ENCODE measurements around the gene NDUFS1. TPM values are rescaled to one million over a fixed set of nuclear protein-coding genes. Genes with fewer than 3 reads are reported as not detected.
"Not testable (repeated sequence)": the region's sequence is repeated elsewhere in the genome, so short reads cannot be mapped to it uniquely, and the experiment has no call there.

Gene NDUFS1
- total and polyA plus RNA-seq, 5 donors from 2014 or later: 33.9 to 51.5 (median 41.4) TPM

DNA sequence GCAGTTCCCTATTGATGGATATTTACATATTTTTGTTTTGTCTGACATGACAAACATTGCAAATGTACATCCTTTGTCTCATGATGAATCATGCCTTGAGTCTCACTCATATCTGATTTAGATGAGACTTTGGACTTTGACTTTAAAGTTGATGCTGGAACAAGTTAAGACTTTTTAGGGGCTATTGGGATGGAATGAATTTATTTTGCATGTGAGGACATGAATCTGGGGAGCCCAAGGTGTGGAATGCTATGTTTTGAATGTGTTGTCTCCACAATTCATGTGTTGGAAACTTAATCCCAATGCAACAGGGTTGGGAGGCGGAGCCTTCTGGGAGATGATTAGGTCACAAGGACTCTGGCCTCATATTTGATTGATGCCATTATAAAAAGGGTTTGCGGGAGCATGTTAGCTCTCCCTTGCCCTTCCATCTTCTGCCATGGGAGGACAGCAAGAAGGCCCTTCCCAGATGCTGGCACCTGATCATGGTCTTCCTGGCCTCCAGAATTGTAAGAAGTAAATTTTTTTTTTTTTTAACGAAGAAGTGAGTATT, 44.1 kb downstream of the NDUFS1 start:
- H3K9me3 ChIP-seq (ENCODE audit: control insufficient read depth in 2 of 2, low read length in 2 of 2): peaks cover 0 to 2% of the 10 kb centered on the region in 2 experiments
- DNase-seq (no peak), ATAC-seq (ENCODE audit: low read depth in 2 of 2) (no peak)
- H3K27ac Mint-ChIP-seq: no peak overlapping the region
- H3K4me1 ChIP-seq (ENCODE audit: control insufficient read depth, insufficient read depth, low read length, poor library complexity, severe bottlenecking): no peaks in the 10 kb centered on the region
- peaks cover 4% of the 10 kb centered on the region for H3K36me3 ChIP-seq (ENCODE audit: control insufficient read depth, insufficient read depth, low read length)
- no peaks in the 10 kb centered on the region for H3K27me3 ChIP-seq (ENCODE audit: control insufficient read depth, insufficient read depth, low read length)
- H3K4me1 Mint-ChIP-seq: no peaks in the 10 kb centered on the region
- H3K9me3 Mint-ChIP-seq: peaks cover 0 to 6% (median 2%) of the 10 kb centered on the region in 7 donors
- no peaks in the 10 kb centered on the region for H3K27me3 Mint-ChIP-seq
- H3K4me3 Mint-ChIP-seq: no peak overlapping the region
- peaks cover 26% of the 10 kb centered on the region for H3K36me3 Mint-ChIP-seq
- H3K27ac ChIP-seq (ENCODE audit: insufficient read depth, low read length, poor library complexity, severe bottlenecking): no peak overlapping the region
- H3K4me3 ChIP-seq (ENCODE audit: low read depth, low read length): no peak overlapping the region

DNA sequence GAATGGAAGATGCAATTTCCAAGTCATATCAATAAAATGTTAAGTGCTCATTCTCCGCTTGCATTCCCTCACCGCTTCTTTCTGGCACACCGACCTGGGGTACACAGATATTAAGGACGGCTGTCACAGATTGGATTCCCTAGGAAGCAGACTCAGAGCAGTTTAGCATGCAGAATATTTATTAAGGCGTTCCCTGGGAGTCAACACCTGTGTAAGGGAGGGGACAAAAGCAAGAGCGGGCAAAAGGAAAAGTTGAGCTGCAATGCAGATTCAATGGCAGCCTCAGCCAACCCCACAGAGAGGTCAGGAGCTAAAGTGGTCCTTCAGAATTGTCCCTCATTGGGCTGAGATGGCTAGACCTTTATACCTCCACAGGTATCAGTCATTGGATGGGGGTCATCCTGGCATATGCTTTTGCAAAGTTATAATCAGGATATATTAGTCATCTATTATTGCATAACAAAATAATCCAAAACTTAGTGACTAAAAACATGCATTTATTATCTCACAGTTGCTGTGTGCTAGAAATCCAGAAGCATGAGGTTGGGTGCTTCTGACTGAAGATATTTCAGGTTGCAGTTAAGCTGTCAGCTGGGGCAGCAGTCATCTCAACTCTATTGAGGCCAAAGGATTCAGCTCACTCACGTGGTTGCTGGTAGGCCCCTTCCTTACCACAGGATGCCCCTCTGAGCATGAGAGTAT, 46.2 kb downstream of the NDUFS1 start:
- no peak for DNase-seq
- Mint-ChIP-seq H3K27ac (peak overlapping the region in 1 of 3 donors; percentile 9), H3K9me3 (peaks cover 0 to 3% (median 0%) of the 10 kb centered on the region in 7 donors), H3K4me1 (peaks cover 0 to 2% (median 0%) of the 10 kb centered on the region in 4 donors), H3K27me3 (no peaks in the 10 kb centered on the region), H3K4me3 (no peak overlapping the region), H3K36me3 (peaks cover 23% of the 10 kb centered on the region)
- no peak overlapping the region for H3K27ac ChIP-seq (ENCODE audit: insufficient read depth, low read length, poor library complexity, severe bottlenecking)
- ATAC-seq (ENCODE audit: low read depth in 2 of 2): no peak
- no peak overlapping the region for H3K4me3 ChIP-seq (ENCODE audit: low read depth, low read length)
- no peaks in the 10 kb centered on the region for H3K9me3 ChIP-seq (ENCODE audit: control insufficient read depth in 2 of 2, low read length in 2 of 2)
- H3K27me3 ChIP-seq (ENCODE audit: control insufficient read depth, insufficient read depth, low read length): no peaks in the 10 kb centered on the region
- H3K36me3 ChIP-seq (ENCODE audit: control insufficient read depth, insufficient read depth, low read length): no peaks in the 10 kb centered on the region
- H3K4me1 ChIP-seq (ENCODE audit: control insufficient read depth, insufficient read depth, low read length, poor library complexity, severe bottlenecking): no peaks in the 10 kb centered on the region

DNA sequence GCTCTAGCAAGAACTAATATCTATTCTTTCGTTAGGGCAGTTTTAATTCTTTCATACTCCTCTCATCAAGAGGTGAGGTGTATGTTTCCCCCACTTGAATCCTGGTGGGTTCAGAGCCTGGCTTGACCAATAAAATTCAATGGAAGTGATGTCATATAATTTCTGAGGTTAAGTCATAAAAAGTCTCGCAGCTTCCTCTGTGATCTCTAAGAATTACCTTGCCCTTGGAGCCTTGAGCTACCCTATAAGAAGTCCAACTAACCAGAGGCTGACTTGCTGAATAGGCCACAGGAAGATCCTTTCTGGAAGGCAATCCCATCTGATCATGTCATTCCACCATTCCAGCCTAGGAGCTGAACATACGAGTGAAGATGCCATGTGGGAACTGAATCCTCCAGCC, 47.1 kb downstream of the NDUFS1 start:
- H3K27me3 ChIP-seq (ENCODE audit: control insufficient read depth, insufficient read depth, low read length): no peaks in the 10 kb centered on the region
- ATAC-seq (ENCODE audit: low read depth in 2 of 2) (no peak), DNase-seq (no peak)
- no peak overlapping the region for H3K27ac ChIP-seq (ENCODE audit: insufficient read depth, low read length, poor library complexity, severe bottlenecking)
- no peaks in the 10 kb centered on the region for H3K27me3 Mint-ChIP-seq
- peaks cover 0 to 2% (median 0%) of the 10 kb centered on the region in 4 donors for H3K4me1 Mint-ChIP-seq
- H3K4me1 ChIP-seq (ENCODE audit: control insufficient read depth, insufficient read depth, low read length, poor library complexity, severe bottlenecking): no peaks in the 10 kb centered on the region
- H3K9me3 Mint-ChIP-seq: peaks cover 0 to 3% (median 0%) of the 10 kb centered on the region in 7 donors
- H3K9me3 ChIP-seq (ENCODE audit: control insufficient read depth in 2 of 2, low read length in 2 of 2): no peaks in the 10 kb centered on the region
- H3K4me3 ChIP-seq (ENCODE audit: low read depth, low read length): no peak overlapping the region
- H3K36me3 ChIP-seq (ENCODE audit: control insufficient read depth, insufficient read depth, low read length): no peaks in the 10 kb centered on the region
- no peak overlapping the region for H3K4me3 Mint-ChIP-seq
- no peak overlapping the region for H3K27ac Mint-ChIP-seq
- peaks cover 23% of the 10 kb centered on the region for H3K36me3 Mint-ChIP-seq

DNA sequence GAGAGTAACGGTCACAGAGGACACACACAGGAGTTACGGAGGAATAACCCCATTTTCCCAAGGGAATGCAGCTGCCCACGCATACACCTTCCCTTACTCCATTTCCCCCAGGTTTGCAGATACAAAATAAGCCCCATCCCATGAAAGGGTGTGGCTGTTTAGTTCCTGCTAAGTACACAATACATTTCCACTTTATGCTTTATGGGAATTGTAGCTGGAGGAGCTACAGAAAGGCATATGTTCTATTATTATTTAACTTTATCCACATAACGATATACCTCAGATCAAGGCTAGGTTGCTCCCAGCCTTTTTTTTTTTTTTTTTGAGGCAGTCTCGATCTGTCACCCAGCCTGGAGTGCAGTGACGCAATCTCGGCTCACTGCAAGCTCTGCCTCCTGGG, 50.5 kb downstream of the NDUFS1 start:
- Histone ChIP-seq H3K9me3 (ENCODE audit: control insufficient read depth in 2 of 2, low read length in 2 of 2) (no peaks in the 10 kb centered on the region), H3K4me1 (ENCODE audit: control insufficient read depth, insufficient read depth, low read length, poor library complexity, severe bottlenecking) (no peaks in the 10 kb centered on the region), H3K27me3 (ENCODE audit: control insufficient read depth, insufficient read depth, low read length) (no peaks in the 10 kb centered on the region), H3K27ac (ENCODE audit: insufficient read depth, low read length, poor library complexity, severe bottlenecking) (no peak overlapping the region), H3K36me3 (ENCODE audit: control insufficient read depth, insufficient read depth, low read length) (no peaks in the 10 kb centered on the region), H3K4me3 (ENCODE audit: low read depth, low read length) (no peak overlapping the region)
- Mint-ChIP-seq H3K27ac (no peak overlapping the region), H3K27me3 (no peaks in the 10 kb centered on the region), H3K4me3 (no peak overlapping the region), H3K36me3 (peaks cover 9% of the 10 kb centered on the region), H3K9me3 (peaks cover 0 to 3% (median 0%) of the 10 kb centered on the region in 7 donors), H3K4me1 (peaks cover 0 to 2% (median 0%) of the 10 kb centered on the region in 4 donors)
- ATAC-seq (ENCODE audit: low read depth in 2 of 2) (no peak), DNase-seq (no peak)

DNA sequence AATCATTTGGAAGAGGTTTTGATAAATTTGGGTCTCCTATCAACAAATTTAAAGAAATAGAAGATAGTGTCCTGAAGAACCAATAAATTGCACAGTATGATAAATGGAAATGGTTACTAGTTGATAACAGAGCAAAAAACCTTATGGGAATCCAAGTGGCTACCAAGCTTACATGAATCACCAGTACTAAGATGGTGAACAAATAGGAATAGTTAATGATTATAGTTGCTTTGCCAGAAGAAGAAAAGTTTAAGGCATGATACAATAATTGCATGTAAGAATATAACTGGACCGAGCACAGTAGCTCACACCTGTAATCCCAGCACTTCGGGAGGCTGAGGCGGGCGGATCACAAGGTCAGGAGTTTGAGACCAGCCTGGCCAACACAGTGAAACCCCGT, 53.7 kb downstream of the NDUFS1 start:
- Mint-ChIP-seq H3K4me1 (peaks cover 0 to 2% (median 0%) of the 10 kb centered on the region in 4 donors), H3K4me3 (no peak overlapping the region), H3K36me3 (no peaks in the 10 kb centered on the region), H3K9me3 (no peaks in the 10 kb centered on the region), H3K27me3 (no peaks in the 10 kb centered on the region), H3K27ac (no peak overlapping the region)
- Histone ChIP-seq H3K27me3 (ENCODE audit: control insufficient read depth, insufficient read depth, low read length) (no peaks in the 10 kb centered on the region), H3K27ac (ENCODE audit: insufficient read depth, low read length, poor library complexity, severe bottlenecking) (no peak overlapping the region), H3K4me1 (ENCODE audit: control insufficient read depth, insufficient read depth, low read length, poor library complexity, severe bottlenecking) (no peaks in the 10 kb centered on the region), H3K9me3 (ENCODE audit: control insufficient read depth in 2 of 2, low read length in 2 of 2) (no peaks in the 10 kb centered on the region), H3K4me3 (ENCODE audit: low read depth, low read length) (no peak overlapping the region), H3K36me3 (ENCODE audit: control insufficient read depth, insufficient read depth, low read length) (no peaks in the 10 kb centered on the region)
- DNase-seq (no peak), ATAC-seq (ENCODE audit: low read depth in 2 of 2) (no peak)

DNA sequence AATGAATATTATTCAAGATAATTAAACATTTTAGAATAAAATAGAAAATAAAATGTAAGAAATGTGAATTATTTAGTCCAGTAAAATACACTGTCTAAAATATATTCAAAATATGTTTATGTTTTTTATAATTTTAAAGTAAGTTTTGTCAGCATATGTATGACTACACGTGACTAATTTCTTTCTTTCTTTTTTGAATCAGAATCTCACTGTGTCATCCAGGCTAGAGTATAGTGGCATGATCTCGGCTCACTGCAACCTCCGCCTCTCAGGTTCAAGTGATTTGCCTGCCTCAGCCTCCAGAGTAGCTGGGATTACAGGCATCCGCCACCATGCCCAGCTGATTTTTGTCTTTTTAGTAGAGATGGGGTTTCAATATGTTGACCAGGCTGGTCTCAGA, 54.2 kb downstream of the NDUFS1 start:
- H3K36me3 ChIP-seq (ENCODE audit: control insufficient read depth, insufficient read depth, low read length): no peaks in the 10 kb centered on the region
- H3K27ac ChIP-seq (ENCODE audit: insufficient read depth, low read length, poor library complexity, severe bottlenecking): no peak overlapping the region
- H3K4me1 ChIP-seq (ENCODE audit: control insufficient read depth, insufficient read depth, low read length, poor library complexity, severe bottlenecking): no peaks in the 10 kb centered on the region
- Mint-ChIP-seq H3K36me3 (no peaks in the 10 kb centered on the region), H3K9me3 (no peaks in the 10 kb centered on the region), H3K4me1 (peaks cover 0 to 2% (median 0%) of the 10 kb centered on the region in 4 donors), H3K4me3 (no peak overlapping the region), H3K27me3 (no peaks in the 10 kb centered on the region), H3K27ac (no peak overlapping the region)
- DNase-seq (no peak), ATAC-seq (ENCODE audit: low read depth in 2 of 2) (no peak)
- H3K9me3 ChIP-seq (ENCODE audit: control insufficient read depth in 2 of 2, low read length in 2 of 2): no peaks in the 10 kb centered on the region
- no peak overlapping the region for H3K4me3 ChIP-seq (ENCODE audit: low read depth, low read length)
- no peaks in the 10 kb centered on the region for H3K27me3 ChIP-seq (ENCODE audit: control insufficient read depth, insufficient read depth, low read length)

DNA sequence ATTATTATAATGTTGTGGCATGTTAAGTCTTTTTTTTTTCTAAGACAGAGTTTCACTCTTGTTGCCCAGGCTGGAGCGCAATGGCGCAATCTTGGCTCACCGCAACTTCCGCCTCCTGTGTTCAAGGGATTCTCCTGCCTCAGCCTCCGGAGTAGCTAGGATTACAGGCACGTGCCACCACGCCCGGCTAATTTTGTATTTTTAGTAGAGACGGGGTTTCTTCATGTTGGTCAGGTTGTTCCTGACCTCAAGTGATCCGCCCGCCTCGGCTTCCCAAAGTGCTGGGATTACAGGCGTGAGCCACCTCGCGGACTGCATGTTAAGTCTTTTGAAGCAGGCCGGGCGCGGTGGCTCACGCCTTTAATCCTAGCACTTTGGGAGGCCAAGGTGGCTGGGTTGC, 60.4 kb downstream of the NDUFS1 start:
- not testable (repeated sequence) for H3K36me3 ChIP-seq (ENCODE audit: control insufficient read depth, insufficient read depth, low read length); H3K27ac Mint-ChIP-seq; H3K9me3 Mint-ChIP-seq; H3K27me3 ChIP-seq (ENCODE audit: control insufficient read depth, insufficient read depth, low read length); H3K36me3 Mint-ChIP-seq; H3K27me3 Mint-ChIP-seq; H3K9me3 ChIP-seq (ENCODE audit: control insufficient read depth in 2 of 2, low read length in 2 of 2); H3K4me3 ChIP-seq (ENCODE audit: low read depth, low read length); DNase-seq; H3K27ac ChIP-seq (ENCODE audit: insufficient read depth, low read length, poor library complexity, severe bottlenecking); H3K4me1 Mint-ChIP-seq; H3K4me1 ChIP-seq (ENCODE audit: control insufficient read depth, insufficient read depth, low read length, poor library complexity, severe bottlenecking); H3K4me3 Mint-ChIP-seq; ATAC-seq (ENCODE audit: low read depth in 2 of 2)

DNA sequence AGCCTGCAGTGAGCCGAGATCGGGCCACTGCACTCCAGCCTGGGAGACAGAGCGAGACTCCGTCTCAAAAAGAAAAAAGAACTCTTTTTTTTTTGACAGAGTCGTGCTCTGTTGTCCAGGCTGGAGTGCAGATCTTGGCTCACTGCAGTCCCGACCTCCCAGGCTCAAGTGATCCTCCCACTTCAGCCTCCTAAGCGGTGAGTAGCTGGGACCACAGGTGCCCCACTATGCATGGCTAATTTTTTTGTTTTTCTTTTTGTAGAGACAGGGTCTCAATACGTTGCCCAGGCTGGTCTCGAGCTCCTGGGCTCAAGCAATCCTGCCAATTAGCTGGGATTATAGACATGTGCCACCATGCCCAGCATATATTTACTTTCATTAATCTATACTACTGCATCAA, 60.8 kb downstream of the NDUFS1 start:
- H3K9me3 Mint-ChIP-seq: no peaks in the 10 kb centered on the region
- H3K36me3 ChIP-seq (ENCODE audit: control insufficient read depth, insufficient read depth, low read length): no peaks in the 10 kb centered on the region
- H3K27ac ChIP-seq (ENCODE audit: insufficient read depth, low read length, poor library complexity, severe bottlenecking): no peak overlapping the region
- H3K27me3 ChIP-seq (ENCODE audit: control insufficient read depth, insufficient read depth, low read length): no peaks in the 10 kb centered on the region
- H3K27ac Mint-ChIP-seq: no peak overlapping the region
- no peak for DNase-seq
- no peaks in the 10 kb centered on the region for H3K36me3 Mint-ChIP-seq
- H3K4me3 ChIP-seq (ENCODE audit: low read depth, low read length): no peak overlapping the region
- H3K27me3 Mint-ChIP-seq: no peaks in the 10 kb centered on the region
- peaks cover 0 to 3% (median 0%) of the 10 kb centered on the region in 4 donors for H3K4me1 Mint-ChIP-seq
- no peak for ATAC-seq (ENCODE audit: low read depth in 2 of 2)
- H3K9me3 ChIP-seq (ENCODE audit: control insufficient read depth in 2 of 2, low read length in 2 of 2): no peaks in the 10 kb centered on the region
- no peaks in the 10 kb centered on the region for H3K4me1 ChIP-seq (ENCODE audit: control insufficient read depth, insufficient read depth, low read length, poor library complexity, severe bottlenecking)
- no peak overlapping the region for H3K4me3 Mint-ChIP-seq
